Measurements from ENCODE around the gene PLCL2. TPM values are rescaled to one million over a fixed set of nuclear protein-coding genes. Genes with fewer than 3 reads are reported as not detected.
"Not testable (repeated sequence)": the region's sequence is repeated elsewhere in the genome, so short reads cannot be mapped to it uniquely, and the experiment has no call there.

PLCL2 gene
- total RNA-seq, 1 donor from 2014 or later, result 9.9 TPM

DNA sequence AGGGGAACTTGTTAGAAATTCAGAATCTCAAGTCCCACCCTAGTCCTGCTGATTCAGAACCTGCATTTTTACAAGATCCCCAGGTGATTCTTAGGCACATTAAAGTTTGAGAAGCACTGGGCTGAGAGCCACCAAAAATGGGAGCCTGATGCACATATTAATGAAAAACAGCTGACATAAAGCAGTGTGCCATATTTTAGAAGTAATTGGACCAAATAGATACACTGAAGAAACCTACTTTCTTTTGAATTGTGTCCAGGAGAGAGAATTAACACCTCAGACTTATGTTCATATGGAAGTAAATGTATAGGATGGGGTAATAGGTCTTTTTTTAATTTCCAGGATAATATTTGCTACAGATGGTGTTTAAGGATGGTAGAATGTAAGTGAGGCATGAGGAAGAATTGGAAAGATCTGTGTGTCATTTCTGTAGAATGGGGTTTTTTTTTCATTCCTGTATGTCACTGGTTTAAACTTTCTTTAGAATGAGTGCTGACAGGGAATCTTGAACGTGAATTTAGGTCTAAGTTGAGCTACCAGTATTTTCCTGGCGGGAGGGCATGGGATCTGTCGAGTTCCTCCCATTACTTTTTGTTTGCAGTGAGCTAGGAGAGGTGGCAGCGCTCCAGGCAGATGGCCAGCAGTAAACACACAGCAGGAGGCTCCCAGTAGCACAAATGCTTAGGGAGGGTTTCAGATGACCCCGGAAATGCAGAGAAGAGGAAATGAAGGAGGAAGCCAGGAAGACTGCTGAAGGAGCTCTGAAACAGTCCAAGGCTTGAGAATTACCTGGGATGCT, 185.6 kb downstream of the PLCL2 start:
- DNase-seq (ENCODE audit: low read depth in 2 of 2), result peak in 1 of 2 donors; percentile 18

DNA sequence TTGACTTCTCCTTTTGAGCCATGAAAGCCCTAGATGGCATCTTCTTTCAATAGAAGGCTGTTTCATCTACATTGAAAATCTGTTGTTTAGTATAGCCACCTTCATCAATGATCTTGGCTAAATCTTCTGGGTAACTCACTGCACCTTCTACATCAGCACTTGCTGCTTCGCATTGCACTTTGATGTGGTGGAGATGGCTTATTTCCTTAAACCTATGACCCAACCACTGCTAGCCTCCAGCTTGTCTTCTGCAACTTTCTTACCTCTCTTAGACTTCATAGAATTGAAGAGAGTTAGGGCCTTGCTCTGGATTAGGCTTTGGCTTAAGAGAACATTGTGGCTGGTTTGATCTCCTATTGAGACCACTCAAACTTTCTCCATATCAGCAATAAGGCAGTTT, 189.8 kb downstream of the PLCL2 start:
- no peak for DNase-seq (ENCODE audit: low read depth in 2 of 2)

DNA sequence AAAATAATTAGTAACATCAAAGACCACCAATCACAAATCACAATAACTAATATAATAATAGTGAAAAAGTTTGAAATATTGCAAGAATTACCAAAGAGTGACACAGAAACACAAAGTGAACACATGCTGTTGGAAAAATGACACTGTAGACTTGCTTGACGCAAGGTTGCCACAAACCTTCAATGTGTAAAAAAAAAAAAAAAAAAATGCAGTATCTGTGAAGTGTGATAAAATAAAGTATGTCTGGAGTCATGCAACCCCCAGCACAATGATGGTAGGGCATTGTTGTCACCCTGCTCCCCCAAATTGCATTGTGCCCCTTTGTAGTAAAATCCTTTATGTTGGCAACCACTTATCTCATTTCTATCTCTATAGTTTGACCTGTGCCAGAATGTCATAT, 190.6 kb downstream of the PLCL2 start:
- DNase-seq (ENCODE audit: low read depth in 2 of 2), result no peak

DNA sequence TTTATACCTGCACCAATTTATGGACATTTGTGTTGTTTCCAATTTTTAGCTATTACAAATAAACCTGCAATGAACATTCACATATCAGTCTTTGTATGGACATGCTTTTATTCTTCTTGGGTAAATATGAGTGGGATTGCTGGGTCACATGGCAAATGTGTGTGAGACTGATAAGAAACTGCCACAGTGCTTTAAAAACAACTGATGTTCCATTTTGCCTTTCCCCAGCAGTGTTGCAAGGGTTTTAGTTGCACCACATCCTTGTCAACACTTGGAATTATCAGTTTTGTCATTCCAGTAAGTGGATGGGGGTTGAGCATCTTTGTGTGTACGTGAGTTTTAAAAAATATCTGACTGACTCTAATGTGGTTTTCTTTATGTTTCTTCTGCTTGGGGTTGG, 191.2 kb downstream of the PLCL2 start:
- DNase-seq (ENCODE audit: low read depth in 2 of 2), result no peak

DNA sequence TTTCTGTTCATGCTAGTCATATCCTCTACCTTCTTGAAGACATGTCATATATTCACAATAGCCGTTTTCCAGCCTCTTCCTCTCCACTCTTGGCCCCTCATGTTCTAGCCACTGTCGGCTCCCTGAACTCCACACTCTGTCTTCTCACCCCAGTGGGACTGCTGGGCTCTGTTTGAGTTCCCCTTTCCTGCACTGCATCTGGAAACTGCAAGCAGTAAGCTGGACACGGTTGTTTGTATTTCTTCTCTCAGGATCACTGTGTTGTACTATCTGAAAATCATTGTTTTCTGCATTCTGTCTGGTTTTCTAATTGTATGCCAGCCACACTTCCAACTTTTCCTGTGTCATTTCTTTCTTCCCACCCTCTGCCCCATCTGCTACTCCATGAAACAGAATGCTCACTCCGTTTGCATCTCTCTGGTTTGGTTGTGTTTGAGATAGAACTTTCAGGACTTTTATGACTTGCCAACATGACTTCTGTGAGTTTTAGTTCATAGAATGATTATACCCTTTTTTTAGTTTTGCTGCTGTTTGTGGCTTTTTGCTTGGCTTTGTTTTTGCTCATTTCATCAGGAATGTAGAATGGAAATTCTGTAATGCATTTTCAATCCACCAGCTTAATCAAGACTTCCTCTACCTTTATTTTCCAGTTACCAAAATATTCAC, 192.3 kb downstream of the PLCL2 start:
- DNase-seq (ENCODE audit: low read depth in 2 of 2), result no peak

DNA sequence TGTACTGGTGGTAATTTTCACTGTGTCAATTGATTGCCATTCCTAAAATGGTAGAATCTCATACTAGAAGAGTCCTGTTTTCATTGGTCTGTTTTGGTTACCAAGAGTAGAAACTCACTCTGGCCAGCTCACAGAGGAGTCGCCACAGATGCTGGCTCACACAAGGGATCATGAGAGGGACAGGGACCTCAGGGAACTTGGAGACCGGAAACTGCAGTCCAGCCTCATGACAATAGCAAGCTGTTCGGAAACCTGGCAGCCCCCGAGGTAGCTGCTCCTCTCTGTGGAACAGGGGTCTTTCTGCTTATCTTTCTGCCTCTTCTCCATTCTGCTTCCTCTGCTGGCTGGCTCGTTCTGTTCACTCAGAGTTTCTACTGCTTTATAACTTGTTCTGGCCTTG, 192.9 kb downstream of the PLCL2 start:
- DNase-seq (ENCODE audit: low read depth in 2 of 2), result peak in 1 of 2 donors; percentile 97

DNA sequence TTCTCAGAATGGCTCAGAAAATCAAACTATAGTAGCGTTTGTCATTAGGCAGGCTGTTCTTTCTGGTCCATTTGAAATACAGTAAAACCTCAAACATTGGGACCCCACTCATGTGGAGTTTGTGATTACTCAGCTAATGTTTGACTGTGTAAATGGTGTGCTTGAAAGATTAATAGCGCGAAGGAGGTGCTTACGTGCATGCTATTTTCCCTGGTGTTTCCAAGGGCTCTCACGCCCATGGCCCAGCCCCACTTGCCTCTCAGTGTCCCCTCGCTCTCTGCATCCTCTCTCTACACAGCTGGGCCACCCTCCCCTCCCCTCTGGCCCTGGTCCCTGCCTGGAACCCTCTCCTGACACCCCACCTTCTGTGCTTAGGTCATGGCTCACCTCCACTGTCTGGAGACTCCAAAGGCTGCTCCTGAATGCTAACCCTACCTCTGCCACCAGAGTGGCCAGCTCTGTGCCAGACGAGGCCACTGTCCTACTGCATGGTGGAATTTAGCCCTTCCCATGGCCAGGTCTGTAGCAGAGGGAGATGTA, 194.2 kb downstream of the PLCL2 start:
- DNase-seq (ENCODE audit: low read depth in 2 of 2), result no peak

DNA sequence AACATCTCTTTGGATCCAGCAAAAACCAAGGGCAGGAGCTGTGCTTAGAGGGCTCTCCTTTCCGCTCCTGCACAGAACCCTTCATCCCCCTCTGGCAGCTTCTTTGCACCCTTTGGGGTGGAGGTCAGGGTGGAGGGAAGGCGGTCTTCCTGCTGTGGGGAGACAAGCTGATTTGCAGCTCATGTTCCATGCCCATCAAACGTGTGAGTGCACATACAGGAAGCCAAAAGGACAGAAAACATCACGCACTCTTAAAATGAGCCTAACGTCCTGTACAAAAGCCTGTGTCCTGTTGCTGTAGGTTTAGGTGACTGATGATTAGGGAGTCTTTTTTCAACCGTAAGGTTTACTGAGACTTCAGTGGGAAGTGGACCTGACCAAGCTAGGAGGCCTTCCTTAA, 195.2 kb downstream of the PLCL2 start:
- DNase-seq (ENCODE audit: low read depth in 2 of 2), result no peak

DNA sequence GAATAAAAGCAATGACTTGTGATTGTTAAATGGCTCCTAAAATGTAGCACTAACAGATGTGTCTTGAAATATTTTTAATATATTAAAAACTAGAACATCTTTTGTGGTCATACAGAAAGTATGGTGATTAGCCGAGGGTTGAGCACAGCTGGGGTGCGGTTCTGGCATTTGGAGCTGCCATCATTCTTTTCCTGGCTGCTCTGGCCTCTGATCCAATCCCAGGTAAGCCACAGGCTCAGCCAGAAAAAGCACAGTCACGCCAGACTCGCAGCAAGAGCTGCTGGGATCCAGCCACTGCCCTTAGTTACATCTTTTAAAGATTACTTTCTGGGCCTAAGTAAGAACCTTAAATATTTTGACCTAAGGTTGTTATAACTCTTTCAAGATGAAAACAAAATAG, 196.8 kb downstream of the PLCL2 start:
- no peak for DNase-seq (ENCODE audit: low read depth in 2 of 2)

DNA sequence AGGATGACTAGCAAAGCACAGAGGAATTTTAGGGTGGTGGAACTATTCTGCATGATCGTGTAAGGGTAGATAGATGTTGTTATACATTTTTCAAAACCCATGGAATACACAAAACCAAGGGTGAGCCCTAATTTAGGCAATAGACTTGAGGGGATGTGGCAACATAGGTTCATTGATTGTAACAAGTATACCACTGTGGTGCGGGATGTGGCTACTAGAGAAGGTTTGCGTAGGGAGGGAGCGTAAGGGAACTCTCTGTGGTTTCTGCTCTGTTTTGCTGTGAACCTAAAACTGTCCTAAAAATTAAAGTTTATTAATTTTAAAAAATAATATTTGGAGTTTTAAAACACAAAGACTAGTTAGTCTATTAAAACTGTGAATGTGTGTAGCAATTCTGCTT, 202.8 kb downstream of the PLCL2 start:
- no peak for DNase-seq (ENCODE audit: low read depth in 2 of 2)

DNA sequence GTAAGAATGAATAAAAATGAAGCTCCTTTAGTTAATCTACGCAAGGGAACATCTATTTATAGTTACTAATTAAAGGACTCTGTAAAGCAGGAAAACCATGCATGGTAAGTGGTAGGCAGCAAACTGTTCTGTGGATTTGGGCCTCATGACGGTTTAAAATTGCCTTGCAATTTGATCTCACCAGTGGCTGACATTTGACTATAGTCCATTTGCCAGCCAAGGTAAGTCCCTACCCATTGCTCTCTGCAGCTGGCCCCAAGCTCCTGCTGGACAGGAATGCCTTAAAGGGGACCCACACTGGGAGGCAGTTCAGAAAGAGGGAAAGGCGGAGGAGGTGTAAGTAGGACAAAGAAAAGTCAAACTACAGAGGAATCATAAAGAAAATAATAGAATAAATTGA, 203.3 kb downstream of the PLCL2 start:
- DNase-seq (ENCODE audit: low read depth in 2 of 2), result no peak

DNA sequence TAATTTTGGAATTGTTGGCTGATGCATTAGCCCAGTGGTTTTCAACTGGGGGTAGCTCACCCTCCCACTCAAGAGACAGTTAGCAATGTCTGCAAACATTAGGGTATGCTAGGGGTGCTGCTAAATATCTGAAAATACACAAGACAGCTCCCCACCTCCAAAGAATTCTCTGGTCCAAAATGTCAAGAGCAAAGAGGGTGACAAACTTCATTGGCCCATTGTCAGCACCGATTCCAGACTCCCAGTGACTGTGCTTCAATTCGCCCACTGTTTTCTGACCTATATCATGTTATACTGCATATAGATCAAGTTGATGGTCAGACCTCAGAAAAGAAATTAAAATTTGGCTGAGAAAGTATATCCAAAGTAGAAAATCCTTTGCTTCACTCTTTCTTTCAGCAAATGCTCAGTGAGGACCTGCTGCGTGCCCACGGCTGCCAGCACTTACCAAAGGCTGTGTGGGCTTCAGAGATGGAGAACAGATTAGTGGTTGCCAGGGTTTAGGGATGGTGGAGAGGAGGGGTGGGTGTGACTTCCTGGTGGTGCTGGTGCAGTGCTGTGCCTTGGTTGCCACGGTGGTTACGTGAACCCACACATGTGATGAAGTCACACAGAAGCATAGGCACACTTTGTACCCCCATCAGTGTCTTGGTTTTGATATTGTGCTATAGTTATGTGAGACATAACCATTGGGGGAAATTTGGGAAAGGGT, 204.0 kb downstream of the PLCL2 start:
- no peak for DNase-seq (ENCODE audit: low read depth in 2 of 2)

DNA sequence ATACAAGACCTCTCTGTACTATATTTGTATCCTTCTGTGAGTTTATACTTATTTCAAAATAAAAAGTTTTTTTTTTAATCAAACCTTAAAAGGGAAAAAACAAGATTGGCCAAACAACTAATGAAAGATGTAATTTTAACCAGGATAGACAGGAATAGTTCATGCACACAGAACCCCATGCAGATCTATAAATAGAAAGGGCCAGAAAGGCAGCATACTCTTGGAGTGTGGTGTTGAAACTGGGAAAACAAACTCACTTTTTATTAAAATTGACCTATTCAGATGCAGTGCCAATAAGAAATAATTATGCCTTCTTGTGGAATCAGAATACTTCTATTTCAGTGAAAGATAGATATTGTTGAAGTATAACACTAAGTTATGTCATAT, 204.6 kb downstream of the PLCL2 start:
- no peak for DNase-seq (ENCODE audit: low read depth in 2 of 2)

DNA sequence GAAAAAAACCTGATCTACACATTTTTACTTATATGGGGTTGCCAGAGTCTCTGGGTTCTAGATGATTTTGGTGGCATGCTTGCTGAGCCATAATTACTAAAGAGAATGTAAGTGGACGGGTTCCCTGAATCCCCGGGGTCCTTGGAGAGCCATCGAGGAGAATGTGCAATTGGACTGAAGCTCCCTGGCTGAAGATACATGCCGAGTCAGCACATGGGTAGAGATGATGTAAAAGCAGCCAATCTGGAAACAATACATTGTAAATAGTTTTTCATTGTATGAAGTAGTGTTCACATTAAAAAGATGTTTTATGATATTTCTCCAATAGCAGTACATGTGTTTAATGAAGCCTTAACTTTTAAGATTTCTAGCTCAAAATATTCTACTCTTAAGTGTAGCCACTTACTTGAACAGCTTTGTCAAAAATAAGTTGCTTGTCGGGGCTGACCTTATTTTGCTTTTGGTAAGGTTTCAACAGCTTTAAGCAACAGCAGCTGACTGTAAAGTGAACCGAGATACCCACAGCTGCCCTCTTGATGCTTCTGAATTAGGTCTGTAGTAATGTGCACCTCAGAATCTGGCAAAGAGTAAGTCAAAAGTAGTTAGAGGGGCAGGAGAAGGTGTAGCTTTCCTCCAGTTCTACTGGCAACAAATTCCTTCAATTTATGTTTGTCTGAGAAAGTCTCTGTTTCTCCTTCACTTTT, 205.7 kb downstream of the PLCL2 start:
- DNase-seq (ENCODE audit: low read depth in 2 of 2), result no peak

DNA sequence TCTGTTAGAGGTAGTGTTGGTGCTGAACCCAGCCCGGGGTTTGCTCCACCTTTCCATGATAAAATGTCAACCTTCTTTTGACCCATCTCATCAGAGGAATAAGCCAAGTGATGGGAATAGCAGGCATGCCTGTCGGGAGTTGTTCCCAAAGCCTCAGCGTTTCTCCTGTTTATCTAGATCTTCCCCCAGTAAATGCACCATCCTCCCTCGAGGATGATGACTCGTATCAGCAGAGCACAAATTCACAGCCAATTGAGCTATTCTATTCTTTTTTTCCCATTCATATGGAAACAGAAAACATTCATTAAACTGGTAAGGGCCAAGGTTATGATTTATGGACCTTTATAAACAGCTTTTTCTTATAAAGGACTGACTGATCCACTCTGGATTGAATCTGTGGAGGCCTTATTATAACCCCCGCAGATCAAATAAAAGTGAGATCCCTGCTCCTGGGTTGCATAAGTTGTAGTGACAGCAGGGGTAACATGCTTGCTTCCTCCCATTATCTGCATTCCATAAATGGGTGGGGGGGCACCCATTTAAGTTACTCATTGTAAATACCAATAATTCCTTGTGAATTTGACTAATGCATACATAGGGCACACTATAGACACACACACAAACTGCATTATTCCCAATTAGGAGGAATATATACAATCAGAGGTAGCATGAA, 207.3 kb downstream of the PLCL2 start:
- DNase-seq (ENCODE audit: low read depth in 2 of 2), result peak in 1 of 2 donors; percentile 17

DNA sequence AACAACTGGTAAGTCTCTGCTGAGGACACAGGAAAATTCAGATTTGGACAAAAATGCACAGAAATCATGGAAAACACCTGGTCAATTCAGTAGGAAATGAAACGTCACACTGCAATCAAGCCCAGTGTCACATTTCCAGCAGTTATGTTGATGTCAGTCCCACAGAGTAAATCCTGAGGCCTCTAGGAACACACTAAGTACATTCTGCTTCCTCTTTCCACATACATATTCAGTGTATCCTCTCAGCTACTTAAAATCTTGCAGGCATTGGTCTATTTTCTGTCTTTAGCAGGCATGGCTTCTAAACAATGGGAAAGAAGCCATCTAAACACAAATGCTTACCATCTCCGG, 207.8 kb downstream of the PLCL2 start:
- DNase-seq (ENCODE audit: low read depth in 2 of 2), result no peak

DNA sequence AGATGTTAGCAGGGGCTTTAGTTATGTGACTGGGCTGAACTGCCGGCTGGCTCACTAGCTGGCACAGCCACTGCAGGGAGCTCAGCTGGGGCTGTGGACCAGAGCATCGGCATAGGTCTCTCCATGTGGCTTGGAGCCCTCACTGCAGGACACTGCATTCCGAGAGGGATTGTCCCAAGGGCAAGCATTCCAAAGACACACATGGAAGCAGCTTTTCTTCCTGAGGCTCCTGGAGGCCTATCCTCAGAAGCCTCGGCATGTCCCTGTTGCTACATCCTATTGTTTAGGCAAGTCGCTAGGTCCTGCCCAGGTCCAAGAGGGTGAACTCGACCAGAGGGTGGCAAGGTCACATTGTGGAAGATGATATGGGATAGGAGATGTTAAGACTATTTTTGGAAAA, 209.8 kb downstream of the PLCL2 start:
- no peak for DNase-seq (ENCODE audit: low read depth in 2 of 2)

DNA sequence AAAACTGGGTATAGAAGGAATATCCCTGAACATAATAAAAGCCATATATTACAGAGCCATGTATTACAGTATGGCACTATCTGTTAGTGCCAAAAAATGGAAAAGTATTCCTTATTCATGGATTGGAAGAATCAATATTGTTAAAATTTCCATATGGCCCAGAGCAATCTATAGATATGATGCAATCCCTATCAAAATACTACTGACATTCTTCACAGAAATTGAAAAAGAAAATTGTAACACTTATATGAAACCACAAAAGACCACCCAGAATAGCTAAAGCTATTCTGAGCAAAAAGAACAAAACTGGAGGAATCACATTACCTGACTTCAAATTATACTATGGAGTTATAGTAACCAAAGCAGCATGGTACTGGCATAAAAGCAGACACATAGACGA, 218.8 kb downstream of the PLCL2 start:
- no peak for DNase-seq (ENCODE audit: low read depth in 2 of 2)

DNA sequence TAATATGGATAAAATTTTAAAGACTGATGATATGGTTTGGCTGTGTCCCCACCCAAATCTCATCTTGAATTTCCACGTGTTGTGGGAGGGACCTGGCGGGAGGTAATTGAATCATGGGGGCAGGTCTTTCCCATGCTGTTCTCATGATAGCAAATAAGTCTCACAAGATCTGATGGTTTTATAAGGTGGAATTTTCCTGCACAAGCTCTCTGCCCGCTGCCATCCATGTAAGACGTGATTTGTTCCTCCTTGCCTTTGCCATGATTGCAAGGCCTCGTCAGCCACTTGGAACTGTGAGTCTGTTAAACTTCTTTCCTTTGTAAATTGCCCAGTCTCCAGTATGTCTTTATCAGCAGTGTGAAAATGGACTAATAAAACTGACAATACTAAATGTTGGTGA, 222.0 kb downstream of the PLCL2 start:
- not testable (repeated sequence) for DNase-seq (ENCODE audit: low read depth in 2 of 2)

DNA sequence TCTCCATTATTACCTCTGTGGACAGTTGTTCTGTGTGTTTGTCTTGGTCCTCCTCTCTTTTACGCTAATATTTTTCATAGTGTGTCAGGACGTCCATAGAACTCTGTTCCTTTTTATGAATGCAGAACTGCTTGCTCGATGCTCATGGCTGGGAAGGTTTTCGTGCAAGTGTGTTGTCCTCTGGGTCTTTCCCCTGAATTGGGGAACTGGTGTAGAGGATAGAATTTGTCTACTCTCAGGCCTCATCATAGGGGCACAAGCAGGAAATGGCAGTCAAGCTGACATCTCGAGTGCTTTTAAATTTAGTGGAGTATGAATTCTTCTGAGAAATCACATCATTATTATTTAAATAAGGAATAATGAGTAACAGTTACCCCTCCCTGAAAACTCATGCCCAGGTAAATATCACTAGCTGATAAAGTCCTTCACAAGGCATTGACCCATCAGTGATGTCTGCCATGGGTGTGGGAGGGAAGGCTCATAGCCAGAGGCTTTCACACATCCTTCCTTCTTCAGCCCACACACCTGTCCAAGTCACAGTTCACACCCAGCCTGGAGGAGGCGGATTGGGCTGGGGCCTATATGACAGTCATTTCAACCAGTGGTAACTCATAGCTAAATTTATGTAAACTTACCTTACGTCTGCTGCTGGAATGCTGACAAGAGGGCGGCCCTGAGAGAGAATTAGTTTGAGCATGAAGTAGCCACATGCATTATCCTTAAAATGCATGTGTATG, 226.1 kb downstream of the PLCL2 start:
- DNase-seq (ENCODE audit: low read depth in 2 of 2), result no peak

DNA sequence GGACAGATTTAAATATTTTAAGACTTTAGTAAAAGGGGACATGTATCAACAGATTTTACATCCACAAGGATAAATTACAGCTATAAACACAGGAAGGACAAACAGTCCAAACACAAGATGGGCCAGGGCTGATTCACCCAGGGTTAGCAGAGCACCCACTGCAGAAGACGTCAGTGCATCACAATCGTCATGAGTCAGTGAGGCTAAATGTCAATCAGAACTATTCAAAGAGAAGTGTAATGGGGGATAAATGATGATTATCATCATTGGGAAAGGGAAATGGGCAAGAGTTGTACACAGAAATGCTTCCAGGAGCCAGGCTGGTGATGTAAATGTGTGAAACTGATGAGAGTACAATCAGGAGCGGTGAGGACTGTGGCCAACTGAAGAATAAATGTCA, 226.8 kb downstream of the PLCL2 start:
- peak in 1 of 2 donors; percentile 92 for DNase-seq (ENCODE audit: low read depth in 2 of 2)
